ENCODE measurements around the gene PCID2. TPM values are rescaled to one million over a fixed set of nuclear protein-coding genes. Genes with fewer than 3 reads are reported as not detected.
A peak's percentile ranks its signal among the peaks of the same experiment; 100 is the strongest.

Gene PCID2
- total and polyA plus RNA-seq, 2 of the 13 experiments (the other 11 are each of a cell fraction or from before 2014, with no cell fraction given), result 65.0 to 111 TPM

DNA sequence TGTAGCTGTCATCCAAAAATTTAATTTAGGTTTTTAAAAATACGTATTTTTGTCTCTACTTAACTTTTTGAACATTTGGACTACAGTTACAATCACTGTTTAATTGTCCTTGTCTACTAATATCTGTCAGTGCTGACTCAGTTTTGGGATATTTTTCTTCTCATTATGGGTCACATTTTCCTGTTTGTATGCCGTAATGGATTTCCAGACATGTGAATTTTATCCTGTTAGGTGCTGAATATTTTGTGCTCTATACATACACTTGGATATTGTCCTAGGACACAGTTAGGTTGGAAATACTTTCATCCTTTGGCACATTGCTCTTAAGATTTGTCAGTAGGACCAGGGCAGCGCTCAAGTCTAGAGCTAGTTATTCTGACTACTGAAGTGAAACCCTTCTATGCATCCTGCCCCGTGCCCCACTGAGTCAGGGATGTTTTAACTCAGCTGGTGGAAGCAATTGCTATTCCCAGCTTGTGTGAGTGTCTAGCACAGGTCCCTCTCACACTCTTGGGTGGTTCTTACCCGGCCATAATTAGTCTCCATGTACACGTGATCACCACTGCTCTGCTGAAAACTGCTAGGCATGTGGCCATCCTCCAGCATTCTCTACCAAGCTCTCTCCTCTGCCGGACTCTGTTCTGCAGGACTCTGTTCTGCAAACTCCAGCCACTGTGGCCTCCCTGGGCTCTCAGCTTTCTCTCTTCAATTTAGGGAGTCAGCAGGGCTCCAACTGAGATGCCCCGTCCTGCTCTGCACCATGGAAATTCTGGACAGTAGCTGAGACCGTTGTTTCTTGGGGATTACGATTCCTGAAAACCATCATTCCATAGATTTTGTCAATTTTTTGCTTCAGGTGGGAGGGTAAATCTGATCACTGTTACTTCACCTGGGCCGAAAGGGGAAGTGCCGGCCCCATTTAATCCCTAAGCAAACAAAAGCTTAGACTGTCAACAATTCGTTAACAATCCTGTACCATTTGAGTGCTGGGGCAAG lies 38.9 kb downstream of the PCID2 start (continued):
- 0 out of 2 replicates have a peak, but pooled peaks have one; percentile 43 for TF ChIP-seq LCORL (IDR thresholded peaks at IDR 0.05)
- TF ChIP-seq LCORL (CRISPR knock-in tag; IDR thresholded peaks at IDR 0.05), result no peak
- peak; percentile 81 for TF ChIP-seq SOX5 (CRISPR knock-in tag; IDR thresholded peaks at IDR 0.05; ENCODE audit: borderline replicate concordance)
- TF ChIP-seq, protein P1, sequence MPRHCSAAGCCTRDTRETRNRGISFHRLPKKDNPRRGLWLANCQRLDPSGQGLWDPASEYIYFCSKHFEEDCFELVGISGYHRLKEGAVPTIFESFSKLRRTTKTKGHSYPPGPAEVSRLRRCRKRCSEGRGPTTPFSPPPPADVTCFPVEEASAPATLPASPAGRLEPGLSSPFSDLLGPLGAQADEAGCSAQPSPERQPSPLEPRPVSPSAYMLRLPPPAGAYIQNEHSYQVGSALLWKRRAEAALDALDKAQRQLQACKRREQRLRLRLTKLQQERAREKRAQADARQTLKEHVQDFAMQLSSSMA (CRISPR knock-in tag; IDR thresholded peaks at IDR 0.05), result 0 out of 2 replicates have a peak, but pooled peaks have one; percentile 70
- no peak for TF ChIP-seq NFE2 (CRISPR knock-in tag; IDR thresholded peaks at IDR 0.05)
- TF ChIP-seq HMG20A (CRISPR knock-in tag; IDR thresholded peaks at IDR 0.05; ENCODE audit: borderline replicate concordance), result peak; percentile 69
- TF ChIP-seq SAP130 (CRISPR knock-in tag; IDR thresholded peaks at IDR 0.05; ENCODE audit: low read depth), result peak; percentile 81
- TF ChIP-seq SIX4 (CRISPR knock-in tag; IDR thresholded peaks at IDR 0.05), result peak; percentile 70; the same call in 1 of the 2 replicates
- 0 out of 2 replicates have a peak, but pooled peaks have one; percentile 16 for TF ChIP-seq FOSL2 (CRISPR knock-in tag; IDR thresholded peaks at IDR 0.05)
- peak; percentile 64 for TF ChIP-seq NCOA2 (CRISPR knock-in tag; IDR thresholded peaks at IDR 0.05)
- TF ChIP-seq ZSCAN30 (CRISPR knock-in tag; IDR thresholded peaks at IDR 0.05), result no peak
- TF ChIP-seq ZNF552 (CRISPR knock-in tag; IDR thresholded peaks at IDR 0.05; ENCODE audit: borderline replicate concordance), result no peak
- TF ChIP-seq CREM (IDR thresholded peaks at IDR 0.05), result peak; percentile 37; the same call in 1 of the 2 replicates
- TF ChIP-seq CREM (CRISPR knock-in tag; IDR thresholded peaks at IDR 0.05), result no peak
- TF ChIP-seq SCMH1 (CRISPR knock-in tag; IDR thresholded peaks at IDR 0.05; ENCODE audit: borderline replicate concordance), result no peak
- TF ChIP-seq, protein P2, sequence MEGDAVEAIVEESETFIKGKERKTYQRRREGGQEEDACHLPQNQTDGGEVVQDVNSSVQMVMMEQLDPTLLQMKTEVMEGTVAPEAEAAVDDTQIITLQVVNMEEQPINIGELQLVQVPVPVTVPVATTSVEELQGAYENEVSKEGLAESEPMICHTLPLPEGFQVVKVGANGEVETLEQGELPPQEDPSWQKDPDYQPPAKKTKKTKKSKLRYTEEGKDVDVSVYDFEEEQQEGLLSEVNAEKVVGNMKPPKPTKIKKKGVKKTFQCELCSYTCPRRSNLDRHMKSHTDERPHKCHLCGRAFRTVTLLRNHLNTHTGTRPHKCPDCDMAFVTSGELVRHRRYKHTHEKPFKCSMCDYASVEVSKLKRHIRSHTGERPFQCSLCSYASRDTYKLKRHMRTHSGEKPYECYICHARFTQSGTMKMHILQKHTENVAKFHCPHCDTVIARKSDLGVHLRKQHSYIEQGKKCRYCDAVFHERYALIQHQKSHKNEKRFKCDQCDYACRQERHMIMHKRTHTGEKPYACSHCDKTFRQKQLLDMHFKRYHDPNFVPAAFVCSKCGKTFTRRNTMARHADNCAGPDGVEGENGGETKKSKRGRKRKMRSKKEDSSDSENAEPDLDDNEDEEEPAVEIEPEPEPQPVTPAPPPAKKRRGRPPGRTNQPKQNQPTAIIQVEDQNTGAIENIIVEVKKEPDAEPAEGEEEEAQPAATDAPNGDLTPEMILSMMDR (CRISPR knock-in tag; IDR thresholded peaks at IDR 0.05), result no peak
- TF ChIP-seq SALL1 (CRISPR knock-in tag; IDR thresholded peaks at IDR 0.05), result peak; percentile 54
- TF ChIP-seq FOXP1 (IDR thresholded peaks at IDR 0.05), result 0 out of 2 replicates have a peak, but pooled peaks have one; percentile 33
- peak; percentile 76 for TF ChIP-seq FOXP1 (CRISPR knock-in tag; IDR thresholded peaks at IDR 0.05)
- peak; percentile 73; the same call in 1 of the 2 replicates for TF ChIP-seq ZNF772 (CRISPR knock-in tag; IDR thresholded peaks at IDR 0.05)
- TF ChIP-seq, protein P3, sequence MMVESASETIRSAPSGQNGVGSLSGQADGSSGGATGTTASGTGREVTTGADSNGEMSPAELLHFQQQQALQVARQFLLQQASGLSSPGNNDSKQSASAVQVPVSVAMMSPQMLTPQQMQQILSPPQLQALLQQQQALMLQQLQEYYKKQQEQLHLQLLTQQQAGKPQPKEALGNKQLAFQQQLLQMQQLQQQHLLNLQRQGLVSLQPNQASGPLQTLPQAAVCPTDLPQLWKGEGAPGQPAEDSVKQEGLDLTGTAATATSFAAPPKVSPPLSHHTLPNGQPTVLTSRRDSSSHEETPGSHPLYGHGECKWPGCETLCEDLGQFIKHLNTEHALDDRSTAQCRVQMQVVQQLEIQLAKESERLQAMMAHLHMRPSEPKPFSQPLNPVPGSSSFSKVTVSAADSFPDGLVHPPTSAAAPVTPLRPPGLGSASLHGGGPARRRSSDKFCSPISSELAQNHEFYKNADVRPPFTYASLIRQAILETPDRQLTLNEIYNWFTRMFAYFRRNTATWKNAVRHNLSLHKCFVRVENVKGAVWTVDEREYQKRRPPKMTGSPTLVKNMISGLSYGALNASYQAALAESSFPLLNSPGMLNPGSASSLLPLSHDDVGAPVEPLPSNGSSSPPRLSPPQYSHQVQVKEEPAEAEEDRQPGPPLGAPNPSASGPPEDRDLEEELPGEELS (CRISPR knock-in tag; IDR thresholded peaks at IDR 0.05), result peak; percentile 92
- TF ChIP-seq HMG20B (CRISPR knock-in tag; conservative IDR thresholded peaks at IDR 0.05), result peak; percentile 82; the same call in 1 of the 2 replicates
- 0 out of 2 replicates have a peak, but pooled peaks have one; percentile 44 for TF ChIP-seq MXD4 (CRISPR knock-in tag; IDR thresholded peaks at IDR 0.05)
- TF ChIP-seq, protein P4, sequence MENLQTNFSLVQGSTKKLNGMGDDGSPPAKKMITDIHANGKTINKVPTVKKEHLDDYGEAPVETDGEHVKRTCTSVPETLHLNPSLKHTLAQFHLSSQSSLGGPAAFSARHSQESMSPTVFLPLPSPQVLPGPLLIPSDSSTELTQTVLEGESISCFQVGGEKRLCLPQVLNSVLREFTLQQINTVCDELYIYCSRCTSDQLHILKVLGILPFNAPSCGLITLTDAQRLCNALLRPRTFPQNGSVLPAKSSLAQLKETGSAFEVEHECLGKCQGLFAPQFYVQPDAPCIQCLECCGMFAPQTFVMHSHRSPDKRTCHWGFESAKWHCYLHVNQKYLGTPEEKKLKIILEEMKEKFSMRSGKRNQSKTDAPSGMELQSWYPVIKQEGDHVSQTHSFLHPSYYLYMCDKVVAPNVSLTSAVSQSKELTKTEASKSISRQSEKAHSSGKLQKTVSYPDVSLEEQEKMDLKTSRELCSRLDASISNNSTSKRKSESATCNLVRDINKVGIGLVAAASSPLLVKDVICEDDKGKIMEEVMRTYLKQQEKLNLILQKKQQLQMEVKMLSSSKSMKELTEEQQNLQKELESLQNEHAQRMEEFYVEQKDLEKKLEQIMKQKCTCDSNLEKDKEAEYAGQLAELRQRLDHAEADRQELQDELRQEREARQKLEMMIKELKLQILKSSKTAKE (CRISPR knock-in tag; IDR thresholded peaks at IDR 0.05; ENCODE audit: borderline replicate concordance), result peak; percentile 84
- peak; percentile 86 for TF ChIP-seq PHF21A (CRISPR knock-in tag; IDR thresholded peaks at IDR 0.05)

All from HepG2 (cell line).